ENCODE measurements around the gene LMAN2. TPM values are rescaled to one million over a fixed set of nuclear protein-coding genes. Genes with fewer than 3 reads are reported as not detected.

LMAN2 gene
- polyA plus RNA-seq, 2 of the 4 experiments (the other 2 are of a cell fraction): 123 to 210 TPM

DNA sequence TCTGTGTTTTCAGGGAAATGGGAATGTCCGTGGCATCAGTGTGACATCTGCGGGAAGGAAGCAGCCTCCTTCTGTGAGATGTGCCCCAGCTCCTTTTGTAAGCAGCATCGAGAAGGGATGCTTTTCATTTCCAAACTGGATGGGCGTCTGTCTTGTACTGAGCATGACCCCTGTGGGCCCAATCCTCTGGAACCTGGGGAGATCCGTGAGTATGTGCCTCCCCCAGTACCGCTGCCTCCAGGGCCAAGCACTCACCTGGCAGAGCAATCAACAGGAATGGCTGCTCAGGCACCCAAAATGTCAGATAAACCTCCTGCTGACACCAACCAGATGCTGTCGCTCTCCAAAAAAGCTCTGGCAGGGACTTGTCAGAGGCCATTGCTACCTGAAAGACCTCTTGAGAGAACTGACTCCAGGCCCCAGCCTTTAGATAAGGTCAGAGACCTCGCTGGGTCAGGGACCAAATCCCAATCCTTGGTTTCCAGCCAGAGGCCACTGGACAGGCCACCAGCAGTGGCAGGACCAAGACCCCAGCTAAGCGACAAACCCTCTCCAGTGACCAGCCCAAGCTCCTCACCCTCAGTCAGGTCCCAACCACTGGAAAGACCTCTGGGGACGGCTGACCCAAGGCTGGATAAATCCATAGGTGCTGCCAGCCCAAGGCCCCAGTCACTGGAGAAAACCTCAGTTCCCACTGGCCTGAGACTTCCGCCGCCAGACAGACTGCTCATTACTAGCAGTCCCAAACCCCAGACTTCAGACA lies 57.5 kb downstream of the LMAN2 start:
- H3K4me2 ChIP-seq: no peak overlapping the region
- ATAC-seq (no peak), FAIRE-seq (no peak), DNase-seq (ENCODE audit: low read depth in 1 of 2, low spot score in 1 of 2) (no peak)
- 95% methylated on average over 10 of the region's 12 CpGs for WGBS (ENCODE audit: missing lambda C conversion rate)
- H3K9me3 ChIP-seq: no peaks in the 10 kb centered on the region
- H3K4me3 ChIP-seq: no peak overlapping the region
- POLR2A ChIA-PET: no interaction called here
- H3K27ac ChIP-seq: no peak overlapping the region
- CTCF ChIA-PET: interaction anchor here (0.5 to 2.6 kb wide), 7 partner anchors 15 to 353 kb away, joined by 3 to 12 read pairs (median 4); no protein-coding TSS in a partner anchor
- TF ChIP-seq, protein P1, sequence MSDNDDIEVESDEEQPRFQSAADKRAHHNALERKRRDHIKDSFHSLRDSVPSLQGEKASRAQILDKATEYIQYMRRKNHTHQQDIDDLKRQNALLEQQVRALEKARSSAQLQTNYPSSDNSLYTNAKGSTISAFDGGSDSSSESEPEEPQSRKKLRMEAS (IDR thresholded peaks at IDR 0.05): no peak
- TF ChIP-seq ZC3H11A (IDR thresholded peaks at IDR 0.05) (no peak), ZFP36 (IDR thresholded peaks at IDR 0.05; ENCODE audit: borderline replicate concordance, partially characterized antibody) (no peak), PHF8 (IDR thresholded peaks at IDR 0.05; ENCODE audit: borderline replicate concordance, low read depth) (no peak), NPAS2 (CRISPR knock-in tag; IDR thresholded peaks at IDR 0.05; ENCODE audit: borderline replicate concordance) (no peak), HDAC2 (IDR thresholded peaks at IDR 0.05) (no peak), ZSCAN20 (CRISPR knock-in tag; IDR thresholded peaks at IDR 0.05) (no peak), GATA3 (IDR thresholded peaks at IDR 0.05; ENCODE audit: borderline replicate concordance) (no peak)
- TF ChIP-seq, protein P2, sequence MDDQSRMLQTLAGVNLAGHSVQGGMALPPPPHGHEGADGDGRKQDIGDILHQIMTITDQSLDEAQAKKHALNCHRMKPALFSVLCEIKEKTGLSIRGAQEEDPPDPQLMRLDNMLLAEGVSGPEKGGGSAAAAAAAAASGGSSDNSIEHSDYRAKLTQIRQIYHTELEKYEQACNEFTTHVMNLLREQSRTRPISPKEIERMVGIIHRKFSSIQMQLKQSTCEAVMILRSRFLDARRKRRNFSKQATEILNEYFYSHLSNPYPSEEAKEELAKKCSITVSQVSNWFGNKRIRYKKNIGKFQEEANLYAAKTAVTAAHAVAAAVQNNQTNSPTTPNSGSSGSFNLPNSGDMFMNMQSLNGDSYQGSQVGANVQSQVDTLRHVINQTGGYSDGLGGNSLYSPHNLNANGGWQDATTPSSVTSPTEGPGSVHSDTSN (IDR thresholded peaks at IDR 0.05): no peak
- TF ChIP-seq, protein P3, sequence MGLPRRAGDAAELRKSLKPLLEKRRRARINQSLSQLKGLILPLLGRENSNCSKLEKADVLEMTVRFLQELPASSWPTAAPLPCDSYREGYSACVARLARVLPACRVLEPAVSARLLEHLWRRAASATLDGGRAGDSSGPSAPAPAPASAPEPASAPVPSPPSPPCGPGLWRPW (IDR thresholded peaks at IDR 0.05): no peak
- H3K4me1 ChIP-seq: no peaks in the 10 kb centered on the region

DNA sequence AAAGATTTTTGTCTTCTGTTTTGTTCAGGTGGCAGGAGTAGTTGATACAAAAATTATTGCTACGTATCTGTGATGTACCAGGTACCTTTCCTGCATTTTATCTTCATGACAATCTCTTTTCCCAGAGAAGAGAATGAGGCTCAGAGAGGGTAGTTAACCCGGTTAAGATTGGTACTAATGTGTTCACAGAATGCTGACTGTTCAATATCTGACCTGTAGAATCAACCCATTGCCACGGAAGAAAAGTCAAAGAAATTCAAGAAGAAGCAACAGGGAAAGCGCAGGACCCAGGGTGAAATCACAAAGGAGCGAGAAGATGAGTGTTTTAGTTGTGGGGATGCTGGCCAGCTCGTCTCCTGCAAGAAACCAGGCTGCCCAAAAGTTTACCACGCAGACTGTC lies 59.7 kb downstream of the LMAN2 start:
- no peak for FAIRE-seq

DNA sequence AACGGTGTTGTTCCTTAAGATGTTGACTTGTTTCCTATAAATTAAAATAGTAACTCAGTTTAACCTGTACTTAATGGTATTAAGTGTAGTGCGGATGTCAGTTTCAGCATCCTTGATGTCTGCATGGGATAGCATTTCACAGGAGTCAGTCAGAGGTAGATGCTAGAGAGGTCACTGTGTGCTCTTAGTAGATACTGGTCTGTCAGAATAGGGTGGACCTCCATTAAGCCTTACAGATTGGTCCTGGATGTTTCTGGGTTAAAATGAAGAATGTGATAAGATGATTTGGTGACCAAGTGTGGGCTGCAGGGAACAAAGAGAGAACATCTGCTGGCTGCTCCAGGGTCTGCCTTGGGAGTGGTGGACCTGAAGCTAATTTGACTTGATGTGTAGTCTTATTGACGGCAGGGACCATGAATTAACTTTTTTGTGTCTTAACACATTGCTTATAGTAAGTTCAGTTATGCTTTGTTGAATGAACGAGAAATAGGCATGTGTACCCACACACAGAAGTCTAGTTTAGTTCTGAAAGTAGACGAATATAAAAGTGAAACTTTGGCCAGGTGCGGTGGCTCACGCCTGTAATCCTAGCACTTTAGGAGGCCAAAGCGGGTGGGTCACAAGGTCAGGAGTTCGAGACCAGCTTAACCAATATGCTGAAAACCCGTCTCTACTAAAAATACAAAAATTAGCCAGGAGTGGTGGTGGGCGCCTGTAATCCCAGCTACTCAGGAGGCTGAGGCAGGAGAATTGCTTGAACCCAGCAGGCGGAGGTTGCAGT lies 60.5 kb downstream of the LMAN2 start:
- ChIA-PET POLR2A (no interaction called here), CTCF (interaction anchor here (0.7 to 1.4 kb wide), 2 partner anchors 18 to 70 kb away, joined by 3 to 5 read pairs; no protein-coding TSS in a partner anchor)
- Histone ChIP-seq H3K4me2 (no peak overlapping the region), H3K9me3 (no peaks in the 10 kb centered on the region), H3K4me3 (no peak overlapping the region), H3K4me1 (no peaks in the 10 kb centered on the region), H3K27ac (no peak overlapping the region)
- ATAC-seq (no peak), DNase-seq (ENCODE audit: low read depth in 1 of 2, low spot score in 1 of 2) (no peak), FAIRE-seq (no peak)
- WGBS (ENCODE audit: missing lambda C conversion rate): 92% methylated on average over 12 of the region's 12 CpGs
- TF ChIP-seq CEBPB (IDR thresholded peaks at IDR 0.05): no peak
- TF ChIP-seq HEYL (CRISPR knock-in tag; IDR thresholded peaks at IDR 0.05): no peak
- TF ChIP-seq JUN (IDR thresholded peaks at IDR 0.05): no peak
- TF ChIP-seq TP53 (CRISPR knock-in tag; IDR thresholded peaks at IDR 0.05): no peak
- TF ChIP-seq, protein P4, sequence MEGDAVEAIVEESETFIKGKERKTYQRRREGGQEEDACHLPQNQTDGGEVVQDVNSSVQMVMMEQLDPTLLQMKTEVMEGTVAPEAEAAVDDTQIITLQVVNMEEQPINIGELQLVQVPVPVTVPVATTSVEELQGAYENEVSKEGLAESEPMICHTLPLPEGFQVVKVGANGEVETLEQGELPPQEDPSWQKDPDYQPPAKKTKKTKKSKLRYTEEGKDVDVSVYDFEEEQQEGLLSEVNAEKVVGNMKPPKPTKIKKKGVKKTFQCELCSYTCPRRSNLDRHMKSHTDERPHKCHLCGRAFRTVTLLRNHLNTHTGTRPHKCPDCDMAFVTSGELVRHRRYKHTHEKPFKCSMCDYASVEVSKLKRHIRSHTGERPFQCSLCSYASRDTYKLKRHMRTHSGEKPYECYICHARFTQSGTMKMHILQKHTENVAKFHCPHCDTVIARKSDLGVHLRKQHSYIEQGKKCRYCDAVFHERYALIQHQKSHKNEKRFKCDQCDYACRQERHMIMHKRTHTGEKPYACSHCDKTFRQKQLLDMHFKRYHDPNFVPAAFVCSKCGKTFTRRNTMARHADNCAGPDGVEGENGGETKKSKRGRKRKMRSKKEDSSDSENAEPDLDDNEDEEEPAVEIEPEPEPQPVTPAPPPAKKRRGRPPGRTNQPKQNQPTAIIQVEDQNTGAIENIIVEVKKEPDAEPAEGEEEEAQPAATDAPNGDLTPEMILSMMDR (IDR thresholded peaks at IDR 0.05): no peak
- no peak for TF ChIP-seq RFX5 (IDR thresholded peaks at IDR 0.05)
- no peak for TF ChIP-seq POLR2AphosphoS2 (conservative IDR thresholded peaks at IDR 0.05; ENCODE audit: low read length)
- TF ChIP-seq SMC3 (IDR thresholded peaks at IDR 0.05): no peak
- TF ChIP-seq CBX8 (IDR thresholded peaks at IDR 0.05): no peak
- TF ChIP-seq, protein P5, sequence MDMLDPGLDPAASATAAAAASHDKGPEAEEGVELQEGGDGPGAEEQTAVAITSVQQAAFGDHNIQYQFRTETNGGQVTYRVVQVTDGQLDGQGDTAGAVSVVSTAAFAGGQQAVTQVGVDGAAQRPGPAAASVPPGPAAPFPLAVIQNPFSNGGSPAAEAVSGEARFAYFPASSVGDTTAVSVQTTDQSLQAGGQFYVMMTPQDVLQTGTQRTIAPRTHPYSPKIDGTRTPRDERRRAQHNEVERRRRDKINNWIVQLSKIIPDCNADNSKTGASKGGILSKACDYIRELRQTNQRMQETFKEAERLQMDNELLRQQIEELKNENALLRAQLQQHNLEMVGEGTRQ (IDR thresholded peaks at IDR 0.05): no peak
- TF ChIP-seq, protein P6, sequence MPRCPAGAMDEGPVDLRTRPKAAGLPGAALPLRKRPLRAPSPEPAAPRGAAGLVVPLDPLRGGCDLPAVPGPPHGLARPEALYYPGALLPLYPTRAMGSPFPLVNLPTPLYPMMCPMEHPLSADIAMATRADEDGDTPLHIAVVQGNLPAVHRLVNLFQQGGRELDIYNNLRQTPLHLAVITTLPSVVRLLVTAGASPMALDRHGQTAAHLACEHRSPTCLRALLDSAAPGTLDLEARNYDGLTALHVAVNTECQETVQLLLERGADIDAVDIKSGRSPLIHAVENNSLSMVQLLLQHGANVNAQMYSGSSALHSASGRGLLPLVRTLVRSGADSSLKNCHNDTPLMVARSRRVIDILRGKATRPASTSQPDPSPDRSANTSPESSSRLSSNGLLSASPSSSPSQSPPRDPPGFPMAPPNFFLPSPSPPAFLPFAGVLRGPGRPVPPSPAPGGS (IDR thresholded peaks at IDR 0.05): no peak
- no peak for TF ChIP-seq TFCP2L1 (CRISPR knock-in tag; IDR thresholded peaks at IDR 0.05)

More for the DNA sequence above, 59.7 kb downstream of the LMAN2 start:
- Histone ChIP-seq H3K4me1 (no peaks in the 10 kb centered on the region), H3K9me3 (no peaks in the 10 kb centered on the region), H3K4me3 (no peak overlapping the region), H3K4me2 (no peak overlapping the region), H3K27ac (no peak overlapping the region)
- POLR2A ChIA-PET: no interaction called here
- no peak for ATAC-seq
- CTCF ChIA-PET: interaction anchor here (1.4 kb wide), 1 partner anchor 18 kb away, joined by 5 read pairs; no protein-coding TSS in a partner anchor
- WGBS (ENCODE audit: missing lambda C conversion rate): 90% methylated on average over 7 of the region's 7 CpGs
- no peak for DNase-seq (ENCODE audit: low read depth in 1 of 2, low spot score in 1 of 2)
- peak; percentile 70 for TF ChIP-seq MAFK (IDR thresholded peaks at IDR 0.05; ENCODE audit: partially characterized antibody)
- no peak for TF ChIP-seq RFX5 (IDR thresholded peaks at IDR 0.05)
